Spleen (tissue), 7 donors: ENCODE results near the gene PDE1C.

Source experiments
- CTCF ChIP-seq, 11 experiments: fragments of 200-600 bp in 7 of 11; fragments of 450-650 bp in 4 of 11; sonication (generic) in 4 of 11; IDR thresholded peaks in 8 of 11; conservative IDR thresholded peaks in 3 of 11; 1 replicate in 7 of 11; 2 replicates in 4 of 11; pipeline versions ENCODE4 v1.4.0 to v1.8.0; 2016 to 2021; ENCODE audit warnings: antibody characterized with exemption in 11 of 11, inconsistent platforms in 4 of 11, mild to moderate bottlenecking in 1 of 11
- POLR2A ChIP-seq, 3 donors: fragments of 450-650 bp; IDR thresholded peaks; one replicate each; pipeline ENCODE4 v1.5.1; 2017; ENCODE audit warnings: antibody characterized with exemption in 3 of 3, mild to moderate bottlenecking in 1 of 3
- POLR2AphosphoS5 ChIP-seq, 3 donors: sonication (generic); formaldehyde crosslinking; IDR thresholded peaks; one replicate each; pipeline ENCODE4 v1.5.1; 2017; ENCODE audit warnings: antibody characterized with exemption in 3 of 3
- donor health status: DM: no; HTN: no; CAD: no; lungs with moderate emphysema.
- donor health status: DM: no; HTN: no; CAD: no.
- donor health status: DM: no; HTN: no; CAD: no.

GRCh38 chr7:31883761-31884164, 186.4 kb downstream of the PDE1C start:
- TF ChIP-seq CTCF (IDR thresholded peaks at IDR 0.05 in 8 of 11, conservative IDR thresholded peaks at IDR 0.05 in 3 of 11) (no peak), POLR2A (IDR thresholded peaks at IDR 0.05) (no peak), POLR2AphosphoS5 (IDR thresholded peaks at IDR 0.05) (peak in 1 of 3 donors; percentile 16)
